HEK293T (cell line): ENCODE results near the gene RBM26.

Experiments used
- CTCF ChIA-PET: fragments of 350-600 bp; formaldehyde crosslinking; extraction: SDS; loops from one replicate; lab custom pipeline; 2021; ENCODE audit warnings: antibody characterized with exemption, inconsistent platforms; lab: Yijun Ruan, JAX
- POLR2A ChIA-PET: fragments of 350-600 bp; formaldehyde crosslinking; extraction: SDS; loops from one replicate; lab custom pipeline; 2020; ENCODE audit warnings: antibody characterized with exemption, inconsistent platforms; lab: Yijun Ruan, JAX
- DNase-seq: peaks from one replicate; pipeline ENCODE4 v3.0.0; 2012; ENCODE audit warnings: mixed read lengths; ENCODE audit errors: extremely low spot score
- ARNT ChIP-seq: fragments of 450-650 bp; IDR thresholded peaks from 2 replicates; pipeline ENCODE4 v1.6.1; 2017; ENCODE audit warnings: mild to moderate bottlenecking
- BHLHE40 ChIP-seq: fragments of 450-650 bp; IDR thresholded peaks from 2 replicates; pipeline ENCODE4 v1.6.1; 2016; ENCODE audit warnings: mild to moderate bottlenecking, moderate library complexity, borderline replicate concordance
- CTBP1 ChIP-seq: fragments of 450-650 bp; IDR thresholded peaks from 2 replicates; pipeline ENCODE4 v1.6.1; 2016; ENCODE audit warnings: borderline replicate concordance
- ELF4 ChIP-seq: fragments of 450-650 bp; IDR thresholded peaks from 2 replicates; pipeline ENCODE4 v1.6.1; 2017; ENCODE audit warnings: antibody characterized with exemption
- FOXA1 ChIP-seq: fragments of 450-650 bp; IDR thresholded peaks from 2 replicates; pipeline ENCODE4 v1.6.1; 2016; ENCODE audit warnings: mild to moderate bottlenecking
- FOXK2 ChIP-seq: fragments of 450-650 bp; IDR thresholded peaks from 2 replicates; pipeline ENCODE4 v1.6.1; 2016; ENCODE audit warnings: mild to moderate bottlenecking
- FOXM1 ChIP-seq: fragments of 450-650 bp; IDR thresholded peaks from 2 replicates; pipeline ENCODE4 v1.6.1; 2017; ENCODE audit warnings: mild to moderate bottlenecking, borderline replicate concordance
- HDGF ChIP-seq: fragments of 450-650 bp; IDR thresholded peaks from 2 replicates; pipeline ENCODE4 v1.6.1; 2017; ENCODE audit warnings: antibody characterized with exemption, borderline replicate concordance
- L3MBTL2 ChIP-seq: fragments of 450-650 bp; conservative IDR thresholded peaks from 2 replicates; pipeline ENCODE4 v1.6.1; 2016; ENCODE audit warnings: mild to moderate bottlenecking
- LEF1 ChIP-seq: fragments of 450-650 bp; IDR thresholded peaks from 2 replicates; pipeline ENCODE4 v1.6.1; 2017; ENCODE audit warnings: mild to moderate bottlenecking, borderline replicate concordance
- NFRKB ChIP-seq: fragments of 450-650 bp; IDR thresholded peaks from 2 replicates; pipeline ENCODE4 v1.6.1; 2016; ENCODE audit warnings: mild to moderate bottlenecking, moderate library complexity
- PKNOX1 ChIP-seq: fragments of 450-650 bp; IDR thresholded peaks from 2 replicates; pipeline ENCODE4 v1.6.1; 2016
- SP1 ChIP-seq: fragments of 450-650 bp; IDR thresholded peaks from 2 replicates; pipeline ENCODE4 v1.6.1; 2017
- SUZ12 ChIP-seq: fragments of 450-650 bp; IDR thresholded peaks from 2 replicates; pipeline ENCODE4 v1.6.1; 2016; ENCODE audit warnings: mild to moderate bottlenecking
- TARDBP ChIP-seq: fragments of 450-650 bp; IDR thresholded peaks from 2 replicates; pipeline ENCODE4 v1.6.1; 2016
- ZNF384 ChIP-seq: fragments of 450-650 bp; IDR thresholded peaks from 2 replicates; pipeline ENCODE4 v1.6.1; 2016

The RBM26 gene

GRCh38 chr13:79349011-79349410, 57.0 kb downstream of the RBM26 start:
- CTCF ChIA-PET = interaction anchor here (0.6 to 0.7 kb wide), 2 partner anchors 20 to 50 kb away, joined by 3 to 4 read pairs; no protein-coding TSS in a partner anchor
- TF ChIP-seq LEF1 = no peak
- no peak for TF ChIP-seq CTBP1
- TF ChIP-seq ELF4 = no peak
- no peak for TF ChIP-seq L3MBTL2
- no peak for TF ChIP-seq ZNF384
- no peak for TF ChIP-seq ARNT
- TF ChIP-seq BHLHE40 = no peak
- no peak for TF ChIP-seq PKNOX1
- no peak for TF ChIP-seq NFRKB
- TF ChIP-seq SP1 = no peak
- no peak for TF ChIP-seq HDGF
- TF ChIP-seq TARDBP = no peak
- TF ChIP-seq FOXK2 = no peak
- no peak for TF ChIP-seq SUZ12
- POLR2A ChIA-PET = no interaction called here
- no peak for DNase-seq

DNA sequence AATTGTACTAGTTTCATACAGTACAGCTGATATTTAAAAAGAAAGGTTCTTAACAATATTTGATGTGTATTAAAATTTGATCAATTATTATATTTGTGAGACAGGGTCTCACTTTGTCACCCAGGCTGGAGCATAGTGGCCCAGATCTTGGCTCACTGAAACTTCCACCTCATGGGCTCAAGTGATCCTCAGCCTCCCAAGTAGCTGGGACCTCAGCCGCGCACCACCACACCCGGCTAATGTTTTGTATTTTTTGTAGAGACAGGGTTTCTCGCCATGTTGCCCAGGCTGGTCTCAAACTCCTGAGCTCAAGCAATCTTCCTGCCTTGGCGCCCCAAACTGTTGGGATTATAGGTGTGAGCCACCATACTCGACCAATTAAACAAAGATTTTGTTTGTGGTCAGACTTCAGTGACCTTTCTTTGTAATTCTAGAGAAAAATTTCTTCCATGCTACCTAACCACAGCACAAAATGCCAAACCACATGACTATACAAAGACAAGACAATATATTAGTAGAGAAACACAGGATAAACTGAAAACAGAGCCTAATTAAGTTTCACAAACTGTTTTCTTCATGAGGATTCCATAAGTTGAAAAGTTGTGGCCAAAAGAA, 59.6 kb downstream of the RBM26 start:
- no peak for DNase-seq
- ChIA-PET CTCF (no interaction called here), POLR2A (no interaction called here)
- no peak for TF ChIP-seq L3MBTL2
- no peak for TF ChIP-seq ELF4
- TF ChIP-seq SP1 = no peak
- no peak for TF ChIP-seq NFRKB
- TF ChIP-seq CTBP1 = no peak
- TF ChIP-seq SUZ12 = no peak
- TF ChIP-seq HDGF = no peak
- TF ChIP-seq TARDBP = no peak
- no peak for TF ChIP-seq FOXK2
- TF ChIP-seq ARNT = no peak

DNA sequence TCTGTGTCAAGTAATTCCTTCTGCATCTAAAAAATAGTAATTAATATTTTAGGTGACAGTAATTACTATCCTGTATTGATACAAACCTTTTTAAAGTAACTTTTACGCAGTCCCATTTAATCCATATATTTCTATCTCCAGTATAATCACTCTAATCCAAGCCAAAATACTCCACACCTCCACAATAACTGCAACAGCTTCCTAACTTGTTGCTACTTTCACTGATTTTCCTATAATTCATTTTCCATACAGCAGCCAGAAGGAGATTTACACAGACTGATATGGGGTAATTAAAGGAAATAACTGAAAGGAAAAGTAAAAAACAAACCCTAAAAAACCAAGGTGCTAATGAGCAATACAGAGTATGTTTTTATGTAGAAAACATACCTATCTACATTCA, 64.9 kb downstream of the RBM26 start:
- DNase-seq = no peak
- POLR2A ChIA-PET = interaction anchor here (1.8 kb wide), 1 partner anchor 64 kb away, joined by 6 read pairs; the partner anchor contains the start of gene RBM26
- TF ChIP-seq FOXK2 (no peak), ELF4 (no peak), FOXM1 (no peak), TARDBP (no peak), HDGF (no peak), SP1 (no peak), CTBP1 (no peak), FOXA1 (no peak)
- CTCF ChIA-PET = no interaction called here

DNA sequence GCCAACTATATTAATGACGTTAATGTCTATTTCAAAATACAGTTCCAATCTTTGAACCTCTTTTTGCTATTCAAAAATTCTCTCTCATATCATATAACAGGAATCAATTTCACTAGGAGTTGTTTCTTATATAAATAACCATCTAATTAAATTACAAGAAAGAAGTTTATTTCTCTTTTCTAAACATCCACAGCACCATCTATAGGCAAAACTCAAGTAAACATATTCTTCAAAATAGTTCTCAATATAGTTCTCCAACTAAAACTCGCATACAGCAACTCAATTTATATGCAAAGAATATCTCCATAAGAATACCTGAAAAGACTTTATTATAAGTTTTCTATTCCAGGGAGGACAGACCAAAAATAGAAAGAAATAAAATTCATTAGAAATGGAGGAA, 65.6 kb downstream of the RBM26 start:
- ChIA-PET POLR2A (interaction anchor here (1.8 kb wide), 1 partner anchor 65 kb away, joined by 6 read pairs; the partner anchor contains the start of gene RBM26), CTCF (no interaction called here)
- TF ChIP-seq CTBP1 (no peak), ARNT (no peak), SUZ12 (no peak)
- DNase-seq = no peak

- CTCF ChIA-PET = no interaction called here
- peak; percentile 35 for DNase-seq
- POLR2A ChIA-PET = no interaction called here
- TF ChIP-seq BHLHE40 = no peak
- no peak for TF ChIP-seq FOXA1
- no peak for TF ChIP-seq ARNT
- TF ChIP-seq SUZ12 = no peak
- no peak for TF ChIP-seq SP1
- TF ChIP-seq NFRKB = no peak
- no peak for TF ChIP-seq ELF4
- TF ChIP-seq LEF1 = no peak
- TF ChIP-seq HDGF = no peak
- no peak for TF ChIP-seq L3MBTL2
Observed at GRCh38 chr13:79338343-79338742, 67.7 kb downstream of the RBM26 start.

DNA sequence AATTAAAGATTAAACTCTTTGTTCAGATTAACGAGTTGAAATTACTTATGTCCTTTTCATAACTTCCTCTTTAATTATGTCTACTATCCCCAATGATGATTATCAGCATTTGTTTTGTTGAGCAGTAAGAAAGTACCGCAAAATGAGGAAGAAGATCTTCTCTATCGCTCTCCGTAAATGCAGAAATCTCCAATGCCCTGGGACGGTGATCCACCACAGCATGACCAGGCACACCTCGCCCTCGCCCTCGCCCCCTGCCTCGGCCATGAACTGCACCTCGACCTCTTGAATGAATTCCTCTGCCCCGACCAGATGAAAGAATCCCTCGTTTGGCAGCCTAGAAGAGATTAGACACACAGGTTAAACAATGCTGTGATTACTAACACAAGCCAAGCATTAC, 69.1 kb downstream of the RBM26 start:
- DNase-seq = no peak
- CTCF ChIA-PET = interaction anchor here (0.6 kb wide), 1 partner anchor 66 kb away, joined by 5 read pairs; no protein-coding TSS in a partner anchor

More for the DNA sequence above, 69.1 kb downstream of the RBM26 start:
- TF ChIP-seq SP1 (no peak), TARDBP (no peak), NFRKB (no peak), LEF1 (no peak), CTBP1 (no peak), PKNOX1 (no peak), ARNT (no peak), L3MBTL2 (no peak), SUZ12 (no peak), FOXA1 (no peak)
- POLR2A ChIA-PET = no interaction called here
